Prostate gland (tissue), 2 donors: Measurements from ENCODE around the gene ABL2.

Experiments
- CTCF ChIP-seq, 4 experiments: fragments of 200-600 bp in 2 of 4; fragments of 450-650 bp in 2 of 4; sonication (generic) in 2 of 4; IDR thresholded peaks; 1 replicate in 3 of 4; 2 replicates in 1 of 4; pipeline ENCODE4 v1.5.1; 2016 to 2019; ENCODE audit warnings: antibody characterized with exemption in 4 of 4, mild to moderate bottlenecking in 2 of 4, moderate library complexity in 2 of 4
- POLR2A ChIP-seq: fragments of 450-650 bp; IDR thresholded peaks from one replicate; pipeline ENCODE4 v1.6.1; 2016; ENCODE audit warnings: antibody characterized with exemption, mild to moderate bottlenecking

GRCh38 chr1:179141592-179142251 is 87.8 kb downstream of the ABL2 start:
- TF ChIP-seq CTCF (IDR thresholded peaks at IDR 0.05) (no peak), POLR2A (no peak)
